GM12891 (cell line): ENCODE measurements around the gene PTGER4.
"Not testable (repeated sequence)": the region's sequence is repeated elsewhere in the genome, so short reads cannot be mapped to it uniquely, and the experiment has no call there.

Experiments
- DNase-seq: peaks from one replicate; pipeline ENCODE4 v3.0.0; 2011; ENCODE audit warnings: low spot score; ENCODE audit not compliant: insufficient read length
- FAIRE-seq: peaks from 2 replicates; lab custom pipeline; 2011; peaks lifted over from hg19 to GRCh38; lab: Jason Lieb, UNC
- PAX5 ChIP-seq: IDR thresholded peaks from 2 replicates; pipeline ENCODE4 v1.6.1; 2011; ENCODE audit warnings: low read length, moderate library complexity, mild to moderate bottlenecking; ENCODE audit not compliant: insufficient read depth, severe bottlenecking
- POLR2A ChIP-seq: IDR thresholded peaks from 2 replicates; pipeline ENCODE4 v1.6.1; 2011; ENCODE audit warnings: low read depth, low read length, control low read depth
- POLR2AphosphoS5 ChIP-seq: IDR thresholded peaks from 2 replicates; pipeline ENCODE4 v1.6.1; 2011; ENCODE audit warnings: low read depth, low read length, control low read depth
- POU2F2 ChIP-seq: IDR thresholded peaks from 2 replicates; pipeline ENCODE4 v1.6.1; 2011; ENCODE audit warnings: low read depth, mild to moderate bottlenecking, control low read depth, low read length, moderate library complexity
- SPI1 ChIP-seq: IDR thresholded peaks from 2 replicates; pipeline ENCODE4 v1.6.1; 2011; ENCODE audit warnings: low read depth, low read length, control low read depth
- TAF1 ChIP-seq: IDR thresholded peaks from 2 replicates; pipeline ENCODE4 v1.6.1; 2011; ENCODE audit warnings: low read depth, low read length, control low read depth

PTGER4 gene

GRCh38 chr5:40688996-40689395 is 9.3 kb downstream of the PTGER4 start:
- no peak for DNase-seq
- no peak for FAIRE-seq
- TF ChIP-seq PAX5, result no peak
- TF ChIP-seq SPI1, result no peak
- no peak for TF ChIP-seq POU2F2
- TF ChIP-seq POLR2A, result no peak
- TF ChIP-seq TAF1, result no peak
- no peak for TF ChIP-seq POLR2AphosphoS5

DNA sequence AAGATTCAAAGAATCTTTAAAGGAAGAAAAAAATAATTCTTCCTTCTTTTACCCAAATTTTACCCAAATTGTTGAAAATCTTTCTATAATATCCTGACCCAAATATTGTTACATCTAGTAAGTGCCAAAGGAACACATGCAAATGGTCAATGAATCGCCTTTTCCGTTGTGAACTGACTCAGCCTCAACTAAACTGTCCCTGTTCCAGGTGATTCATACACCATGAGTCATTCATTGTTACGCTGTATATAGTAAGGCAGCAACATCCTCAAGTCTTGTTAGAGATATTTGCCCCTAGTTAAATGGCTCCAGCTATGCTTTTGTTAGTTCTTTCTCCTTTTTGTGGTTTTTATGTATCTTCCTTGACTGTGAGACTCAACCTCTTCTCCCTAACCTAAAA is 9.7 kb downstream of the PTGER4 start:
- peak; percentile 26 for FAIRE-seq
- DNase-seq, result no peak
- TF ChIP-seq POU2F2 (peak; percentile 48; the same call in 1 of the 2 replicates), TAF1 (no peak), PAX5 (no peak), POLR2A (no peak), SPI1 (no peak), POLR2AphosphoS5 (no peak)

- TF ChIP-seq POLR2AphosphoS5 (no peak), PAX5 (no peak), POU2F2 (no peak), POLR2A (no peak), SPI1 (no peak), TAF1 (no peak)
- DNase-seq (no peak), FAIRE-seq (no peak)
Measured at GRCh38 chr5:40690267-40690666, 10.6 kb downstream of the PTGER4 start.

GRCh38 chr5:40691894-40692293 is 12.2 kb downstream of the PTGER4 start:
- TF ChIP-seq SPI1 (no peak), POU2F2 (no peak), POLR2A (no peak), PAX5 (no peak), POLR2AphosphoS5 (no peak), TAF1 (no peak)
- no peak for DNase-seq
- FAIRE-seq, result no peak

- TF ChIP-seq POLR2AphosphoS5 (no peak), TAF1 (no peak), PAX5 (no peak), POU2F2 (no peak), POLR2A (no peak; the same call in 1 of the 2 replicates), SPI1 (no peak)
Measured at GRCh38 chr5:40694433-40694832, 14.7 kb downstream of the PTGER4 start.

GRCh38 chr5:40700116-40700782 is 20.5 kb downstream of the PTGER4 start:
- TF ChIP-seq SPI1 (no peak), POLR2A (no peak), PAX5 (no peak), POU2F2 (no peak), TAF1 (no peak), POLR2AphosphoS5 (no peak)
- DNase-seq (no peak), FAIRE-seq (no peak)

More at GRCh38 chr5:40694433-40694832, 14.7 kb downstream of the PTGER4 start:
- no peak for FAIRE-seq
- DNase-seq, result no peak

DNA sequence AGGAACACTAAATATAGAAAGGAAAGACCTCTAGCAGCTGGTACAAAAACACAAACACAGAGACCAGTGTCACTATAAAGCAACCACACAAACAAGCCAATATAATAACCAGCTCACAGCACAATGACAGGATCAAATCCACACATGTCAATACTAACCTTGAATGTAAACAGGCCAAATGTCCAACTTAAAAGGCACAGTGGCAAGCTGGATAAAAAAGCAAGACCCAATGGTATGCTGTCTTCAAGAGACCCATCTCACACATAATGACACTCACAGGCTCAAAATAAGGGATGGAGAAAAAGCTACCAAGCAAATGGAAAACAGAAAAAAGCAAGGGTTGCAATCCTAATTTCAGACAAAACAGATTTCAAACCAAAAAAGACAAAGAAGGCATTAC is 22.3 kb downstream of the PTGER4 start:
- not testable (repeated sequence) for FAIRE-seq, DNase-seq

DNA sequence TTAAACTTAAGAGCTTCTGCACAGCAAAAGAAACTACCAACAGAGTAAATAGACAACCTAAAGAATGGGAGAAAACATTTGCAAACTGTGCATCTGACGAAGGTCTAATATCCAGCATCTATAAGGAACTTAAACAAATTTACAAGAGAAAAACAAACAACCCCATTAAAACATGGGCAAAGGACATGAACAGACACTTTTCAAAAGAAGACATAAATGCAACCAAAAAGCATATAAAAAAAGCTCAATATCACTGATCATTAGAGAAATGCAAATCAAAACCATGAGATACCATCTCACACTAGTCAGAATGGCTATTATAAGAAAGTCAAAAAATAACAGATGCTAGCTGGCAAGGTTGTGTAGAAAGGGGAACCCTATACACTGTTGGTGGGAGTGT is 25.8 kb downstream of the PTGER4 start:
- DNase-seq, FAIRE-seq: not testable (repeated sequence)

DNA sequence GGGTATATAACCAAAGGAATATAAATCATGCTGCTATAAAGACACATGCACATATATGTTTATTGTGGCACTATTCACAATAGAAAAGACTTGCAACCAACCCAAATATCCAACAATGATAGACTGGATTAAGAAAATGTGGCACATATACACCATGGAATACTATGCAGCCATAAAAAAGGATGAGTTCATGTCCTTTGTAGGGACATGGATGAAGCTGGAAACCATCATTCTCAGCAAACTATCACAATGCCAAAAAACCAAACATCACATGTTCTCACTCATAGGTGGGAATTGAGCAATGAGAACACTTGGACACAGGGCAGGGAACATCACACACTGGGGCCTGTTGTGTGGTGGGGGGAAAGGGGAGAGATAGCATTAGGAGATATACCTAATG is 30.9 kb downstream of the PTGER4 start:
- DNase-seq, FAIRE-seq: not testable (repeated sequence)

DNA sequence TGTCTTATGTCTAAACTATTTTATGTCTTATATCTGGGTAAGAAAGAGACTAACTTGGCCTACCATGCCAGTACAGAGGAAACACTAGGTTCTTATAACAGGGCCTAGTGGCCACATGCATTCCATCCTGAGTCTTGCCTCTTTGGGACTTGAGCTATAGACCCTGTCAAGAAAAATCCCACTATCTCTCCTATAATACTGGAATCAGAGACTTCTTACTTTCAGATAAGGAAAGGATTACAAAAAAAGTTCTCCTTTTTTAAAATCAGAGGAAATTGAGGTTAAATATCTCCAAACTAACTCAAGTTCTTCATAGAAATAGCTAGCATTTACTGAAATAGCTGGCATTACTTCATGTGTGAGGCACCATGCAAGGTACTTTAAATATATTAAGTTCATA is 34.3 kb downstream of the PTGER4 start:
- TF ChIP-seq TAF1, result no peak
- TF ChIP-seq POU2F2, result no peak
- TF ChIP-seq SPI1, result no peak
- no peak for TF ChIP-seq POLR2A

DNA sequence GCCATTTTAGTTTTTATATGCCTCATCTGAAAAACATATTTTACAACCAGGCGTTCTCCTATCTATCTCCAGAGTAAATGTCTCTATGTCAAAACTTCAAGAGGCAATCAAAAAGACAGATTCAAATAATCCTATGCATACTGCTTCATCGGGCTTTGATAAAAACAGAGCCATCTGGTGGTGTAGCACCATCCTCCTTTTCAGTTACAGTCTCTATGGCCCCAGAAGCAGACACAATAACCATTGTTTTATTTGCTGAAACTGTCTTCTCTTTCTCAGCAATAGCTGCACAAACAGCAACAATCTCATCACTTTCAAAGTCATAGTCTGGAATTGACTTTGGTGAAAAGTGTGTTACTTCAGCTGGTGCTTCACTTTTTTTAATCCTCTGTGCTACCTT is 36.3 kb downstream of the PTGER4 start:
- FAIRE-seq, result no peak
- TF ChIP-seq POLR2A (no peak), TAF1 (no peak), PAX5 (no peak), SPI1 (no peak), POU2F2 (no peak), POLR2AphosphoS5 (no peak)
- DNase-seq, result no peak

More for the DNA sequence above, 34.3 kb downstream of the PTGER4 start:
- no peak for FAIRE-seq
- DNase-seq, result no peak

GRCh38 chr5:40716590-40716989 is 36.9 kb downstream of the PTGER4 start:
- FAIRE-seq, result peak; percentile 20
- no peak for DNase-seq
- TF ChIP-seq SPI1 (no peak), POLR2A (no peak), POLR2AphosphoS5 (no peak), PAX5 (no peak)
